ENCODE measurements around the gene C5orf58.

- TF ChIP-seq POLR2A (IDR thresholded peaks at IDR 0.05): no peak
- TF ChIP-seq CTCF (IDR thresholded peaks at IDR 0.05): no peak
These were observed 28.8 kb downstream of the C5orf58 start for GRCh38 chr5:170261528-170262043.

Data from uterus (tissue), 2 donors.